C1 segment of cervical spinal cord (tissue), 14 donors: ENCODE data around the gene TWF2.

Source experiments
- DNase-seq, 14 donors: peaks; one replicate each; lab custom pipeline; 2025; lab: John Stamatoyannopoulos, UW

Gene TWF2

GRCh38 chr3:52204337-52205073, 34.5 kb downstream of the TWF2 start:
- DNase-seq = peak in 1 of 14 donors; percentile 33

DNA sequence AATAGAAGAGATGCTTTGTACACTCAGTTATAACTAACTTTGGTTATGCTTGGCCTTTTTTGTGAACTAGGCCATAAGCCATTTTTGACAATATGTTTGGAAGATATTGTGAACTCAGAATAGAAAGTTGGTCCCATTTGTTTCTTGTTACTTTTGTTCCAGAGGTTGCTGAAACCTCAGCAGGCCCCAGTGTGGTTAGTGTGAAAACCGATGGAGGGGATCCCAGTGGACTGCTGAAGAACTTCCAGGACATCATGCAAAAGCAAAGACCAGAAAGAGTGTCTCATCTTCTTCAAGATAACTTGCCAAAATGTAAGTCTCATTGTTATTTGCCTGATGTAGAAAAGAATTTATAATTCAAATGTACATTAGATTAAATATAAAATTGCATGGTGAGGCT, 35.3 kb downstream of the TWF2 start:
- DNase-seq = no peak

DNA sequence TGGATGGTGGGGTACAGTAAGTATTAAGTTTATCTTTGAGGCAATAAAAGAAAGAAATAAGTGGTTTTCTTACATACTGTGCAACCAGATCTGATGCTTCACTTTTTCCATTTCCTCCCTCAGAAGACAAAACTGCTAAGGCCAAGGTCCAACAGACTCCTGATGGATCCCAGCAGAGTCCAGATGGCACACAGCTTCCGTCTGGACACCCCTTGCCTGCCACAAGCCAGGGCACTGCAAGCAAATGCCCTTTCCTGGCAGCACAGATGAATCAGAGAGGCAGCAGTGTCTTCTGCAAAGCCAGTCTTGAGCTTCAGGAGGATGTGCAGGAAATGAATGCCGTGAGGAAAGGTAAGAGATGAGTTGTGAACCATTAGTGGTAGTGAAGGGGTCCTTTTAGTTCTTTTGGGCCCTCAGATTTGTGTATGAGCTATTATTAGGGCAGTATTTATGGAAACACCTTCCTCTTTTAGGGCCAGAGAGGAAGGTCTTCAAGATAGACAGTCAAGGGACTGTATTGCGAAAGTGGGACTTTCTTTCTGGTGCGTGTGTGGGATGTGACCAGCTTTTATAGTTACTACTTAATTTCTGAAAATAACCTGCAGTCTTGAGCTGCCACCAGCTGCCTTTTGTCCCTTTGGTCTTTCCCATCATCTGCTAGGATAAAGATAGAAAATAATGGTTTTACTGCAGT, 36.4 kb downstream of the TWF2 start:
- peak in 3 of 14 donors; percentile 23 to 96 (median 29) for DNase-seq

DNA sequence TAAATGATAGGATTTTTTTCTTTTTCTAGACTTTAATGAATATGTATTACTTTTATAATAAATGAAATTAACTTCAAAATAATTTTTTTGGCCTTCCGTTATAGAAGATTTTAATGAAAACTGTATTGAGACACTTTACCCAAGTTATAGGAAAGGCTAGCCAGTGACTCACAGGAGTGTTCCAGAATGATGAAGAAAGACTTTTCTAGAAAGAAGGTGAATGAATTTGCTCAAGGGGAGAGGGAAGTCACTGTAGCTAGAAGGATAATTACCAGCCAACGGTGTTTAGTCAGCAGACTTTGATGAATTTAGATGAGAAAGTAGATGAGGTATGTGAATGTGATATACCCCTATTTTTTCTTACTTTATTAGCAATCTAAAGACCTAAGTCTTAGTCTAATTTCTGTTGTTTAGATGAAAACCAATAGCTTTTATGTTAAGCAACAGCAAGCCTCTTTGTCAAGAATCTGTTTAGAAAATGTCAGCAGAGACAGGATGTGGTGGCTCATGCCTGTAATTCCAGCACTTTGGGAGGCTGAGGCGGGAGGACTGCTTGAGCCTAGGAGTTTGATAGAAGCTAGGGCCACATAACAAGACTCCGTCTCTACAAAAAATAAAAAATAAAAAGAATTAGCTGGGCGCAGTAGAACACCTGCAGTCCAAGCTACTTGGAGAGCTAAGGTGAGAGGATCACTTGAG, 37.8 kb downstream of the TWF2 start:
- DNase-seq = no peak

DNA sequence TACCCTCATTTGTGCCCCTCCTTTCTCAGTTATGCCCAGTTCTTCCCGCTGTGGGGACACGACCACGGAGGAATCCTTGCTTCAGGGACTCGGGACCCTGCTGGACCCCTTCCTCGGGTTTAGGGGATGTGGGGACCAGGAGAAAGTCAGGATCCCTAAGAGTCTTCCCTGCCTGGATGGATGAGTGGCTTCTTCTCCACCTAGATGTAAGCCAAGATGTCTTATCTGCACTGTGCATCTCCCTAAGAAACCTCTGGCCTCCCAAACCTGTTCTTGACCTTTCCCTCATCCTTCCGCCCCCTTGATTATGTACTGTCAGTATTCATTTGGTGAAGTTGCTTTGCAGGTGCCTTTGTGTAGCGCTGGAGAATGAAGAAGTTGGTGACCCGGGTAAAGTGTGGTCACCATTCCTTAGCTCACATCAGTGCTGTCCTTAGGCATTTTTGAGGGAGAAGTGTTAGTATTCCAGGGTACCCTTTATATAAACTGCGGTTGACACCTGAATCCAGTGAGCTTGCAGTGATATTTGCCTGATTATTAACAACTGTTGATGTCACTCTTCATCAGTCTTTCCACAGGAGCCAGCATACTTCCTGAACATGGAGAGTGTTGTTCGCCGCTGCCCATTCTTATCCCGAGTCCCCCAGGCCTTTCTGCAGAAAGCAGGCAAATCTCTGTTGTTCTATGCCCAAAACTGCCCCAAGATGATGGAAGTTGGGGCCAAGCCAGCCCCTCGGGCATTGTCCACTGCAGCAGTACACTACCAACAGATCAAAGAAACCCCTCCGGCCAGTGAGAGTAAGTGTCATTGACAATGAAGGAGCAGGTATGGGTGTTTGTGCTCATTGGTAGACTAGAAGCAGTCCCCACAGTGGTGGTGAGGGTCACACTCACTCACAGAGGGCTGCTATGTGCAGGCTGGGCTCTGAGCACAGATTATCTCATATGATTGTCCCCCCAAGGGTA, 40.0 kb downstream of the TWF2 start:
- DNase-seq = no peak

- peak in 13 of 14 donors; percentile 68 to 95 (median 85) for DNase-seq
These were observed 40.9 kb downstream of the TWF2 start, which contains the start of gene ALAS1 for GRCh38 chr3:52197842-52198625. TSS of gene ALAS1 (plus strand) at chr3:52198160. CDS start at chr3:52199242, 1,082 bp downstream.

DNA sequence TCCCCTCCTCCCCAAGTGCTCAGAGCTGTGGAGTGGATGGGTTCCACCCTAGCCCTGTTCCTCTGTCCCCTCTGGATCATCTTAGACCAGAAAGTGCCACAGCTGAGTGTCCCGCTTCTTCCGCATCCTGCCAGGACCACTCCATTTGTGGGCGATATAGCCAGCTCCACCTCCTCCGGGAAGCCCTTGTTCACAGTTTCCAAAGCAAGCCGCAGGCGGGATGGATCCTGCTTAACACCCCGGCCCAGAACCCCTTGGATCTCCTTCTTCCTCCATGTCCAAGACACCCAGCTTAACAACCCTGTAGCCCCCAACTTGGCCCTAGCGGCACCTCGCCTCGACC, 41.5 kb downstream of the TWF2 start:
- no peak for DNase-seq

DNA sequence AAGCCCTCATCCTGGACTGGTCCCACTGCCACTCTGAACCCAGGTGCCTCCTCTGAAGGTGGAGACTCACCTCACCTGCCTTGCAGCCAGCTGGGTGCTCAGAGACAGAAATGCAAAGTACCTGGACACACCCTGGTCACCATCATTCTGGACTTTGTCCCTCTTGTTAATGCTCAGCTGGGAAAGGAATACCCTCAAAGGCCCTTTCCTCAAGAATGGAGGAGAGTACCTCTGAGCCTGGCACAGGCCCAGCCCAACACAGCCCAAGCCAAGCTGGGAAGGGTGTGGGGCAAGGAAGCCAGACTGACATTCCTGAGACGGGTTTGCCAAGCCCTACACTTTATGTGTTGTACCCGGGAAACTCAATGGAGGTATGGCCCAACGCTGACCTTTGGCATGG, 42.0 kb downstream of the TWF2 start:
- no peak for DNase-seq

- DNase-seq = no peak
These were observed 43.1 kb downstream of the TWF2 start for GRCh38 chr3:52195823-52196331.

GRCh38 chr3:52195291-52195597, 43.7 kb downstream of the TWF2 start:
- DNase-seq = no peak

DNA sequence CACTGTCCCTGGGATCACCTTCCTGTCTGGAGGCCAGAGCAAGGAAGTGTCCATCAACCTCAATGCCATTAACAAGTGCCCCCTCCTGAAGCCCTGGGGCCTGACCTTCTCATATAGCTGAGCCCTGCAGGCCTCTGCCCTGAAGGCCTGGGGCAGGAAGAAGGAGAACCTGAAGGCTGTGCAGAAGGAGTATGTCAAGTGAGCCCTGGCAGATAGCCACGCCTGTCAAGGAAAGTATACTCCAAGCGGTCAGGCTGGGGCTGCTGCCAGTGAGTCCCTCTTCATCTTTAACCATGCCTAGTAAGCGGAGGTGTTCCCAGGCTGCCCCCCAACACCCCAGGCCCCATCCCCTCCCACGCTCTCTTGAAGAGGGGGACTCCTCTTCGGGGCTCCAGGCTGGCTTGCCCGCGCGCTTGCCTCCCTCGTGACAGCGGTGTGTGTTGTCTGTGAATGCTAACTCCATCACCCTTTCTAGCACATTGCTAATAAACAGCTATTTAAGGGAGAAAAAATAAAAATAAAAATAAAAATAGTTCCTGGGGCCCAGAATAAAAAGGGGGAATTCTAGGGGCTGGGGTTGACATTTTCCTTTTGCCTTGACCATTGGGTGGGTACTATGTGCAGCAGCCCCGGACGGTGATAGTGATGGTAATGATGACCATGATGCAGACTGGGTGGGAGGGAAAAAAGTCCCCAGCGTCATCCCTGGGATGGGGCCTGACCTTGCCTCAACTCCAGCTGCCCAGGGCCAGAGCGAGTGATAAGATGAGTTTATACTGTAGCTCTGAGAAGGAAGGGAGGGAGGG, 44.3 kb downstream of the TWF2 start:
- DNase-seq = no peak

- DNase-seq = peak in 8 of 14 donors; percentile 23 to 87 (median 30)
These were observed 45.9 kb downstream of the TWF2 start for GRCh38 chr3:52193065-52193464.

- DNase-seq = no peak
These were observed 47.3 kb downstream of the TWF2 start for GRCh38 chr3:52191663-52192062.

- peak in 9 of 14 donors; percentile 20 to 84 (median 56) for DNase-seq
These were observed 48.5 kb downstream of the TWF2 start for GRCh38 chr3:52190294-52191074.

DNA sequence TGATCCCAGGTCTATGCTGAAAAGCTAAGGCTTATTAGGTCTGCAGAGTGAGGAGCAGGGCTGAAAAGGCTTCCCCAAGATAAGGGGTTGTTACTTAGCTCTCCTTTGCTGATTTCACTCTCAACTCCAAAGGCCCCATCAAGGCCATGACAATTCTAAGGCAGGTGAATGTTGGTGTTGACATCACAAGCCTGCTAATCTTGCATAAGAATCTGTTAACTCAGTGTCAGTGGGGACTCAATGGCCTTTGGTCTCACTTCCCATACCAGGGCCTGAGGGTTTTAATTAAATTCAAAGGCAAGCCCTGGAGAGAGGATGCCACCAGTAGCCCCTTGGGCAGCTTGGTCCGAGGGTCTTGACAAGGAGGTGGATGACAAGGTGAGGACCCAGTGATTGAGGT, 50.4 kb downstream of the TWF2 start:
- DNase-seq = no peak

DNA sequence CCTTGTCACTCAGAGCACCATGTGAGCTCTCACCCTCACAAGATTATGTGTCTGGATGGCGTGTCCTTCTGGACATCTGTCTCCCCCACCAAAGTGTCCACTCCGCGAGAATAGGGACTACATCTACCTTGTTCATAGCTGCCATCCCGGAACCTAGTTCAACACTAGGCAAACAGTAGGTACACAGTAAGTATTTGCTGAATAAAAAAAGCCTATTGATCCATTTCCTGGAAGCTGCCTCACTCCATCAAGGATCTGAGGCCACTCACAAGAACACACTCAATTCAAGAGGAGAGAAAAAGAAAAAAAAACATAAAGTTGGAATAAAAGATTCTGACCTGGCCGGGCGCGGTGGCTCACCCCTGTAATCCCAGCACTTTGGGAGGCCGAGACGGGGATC, 52.2 kb downstream of the TWF2 start:
- no peak for DNase-seq

DNA sequence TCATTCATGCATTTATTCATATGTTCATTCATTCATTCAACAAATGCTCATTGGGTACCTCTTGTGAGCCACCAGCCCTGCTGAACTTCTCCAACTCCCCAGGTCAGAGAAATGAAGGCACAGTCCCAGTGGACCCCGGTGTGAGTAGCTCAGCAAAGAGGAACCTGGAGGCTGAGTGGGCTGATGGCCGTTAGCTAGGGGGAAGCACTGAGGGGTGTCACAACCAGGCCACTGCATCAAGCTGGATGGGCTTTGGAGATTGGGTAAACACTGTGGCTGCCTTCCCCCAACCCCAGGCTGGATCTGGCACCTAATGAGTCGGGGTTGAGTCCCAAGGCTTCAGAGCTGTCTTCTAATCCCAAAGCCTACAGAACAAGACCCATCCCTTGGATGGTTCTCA, 53.1 kb downstream of the TWF2 start:
- DNase-seq = no peak

DNA sequence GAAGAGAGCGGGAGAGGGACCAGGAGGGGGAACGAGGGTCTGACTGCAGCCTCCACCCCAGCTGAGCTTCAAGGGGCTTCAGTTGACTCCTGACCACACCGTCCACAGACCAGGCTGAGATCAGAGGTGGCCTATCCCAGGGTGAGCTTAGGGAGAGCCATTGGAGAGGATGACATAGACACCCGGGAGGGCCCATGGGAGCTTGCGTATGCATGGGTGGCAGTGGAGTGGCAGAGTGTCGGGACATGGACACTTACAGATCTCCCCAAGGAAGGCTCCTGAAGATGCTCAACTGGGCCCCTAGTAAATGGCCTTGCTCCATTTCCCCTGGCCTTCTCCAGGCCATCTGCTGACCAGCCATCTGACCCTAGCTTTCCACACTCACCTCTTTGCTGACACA, 53.6 kb downstream of the TWF2 start:
- DNase-seq = no peak

DNA sequence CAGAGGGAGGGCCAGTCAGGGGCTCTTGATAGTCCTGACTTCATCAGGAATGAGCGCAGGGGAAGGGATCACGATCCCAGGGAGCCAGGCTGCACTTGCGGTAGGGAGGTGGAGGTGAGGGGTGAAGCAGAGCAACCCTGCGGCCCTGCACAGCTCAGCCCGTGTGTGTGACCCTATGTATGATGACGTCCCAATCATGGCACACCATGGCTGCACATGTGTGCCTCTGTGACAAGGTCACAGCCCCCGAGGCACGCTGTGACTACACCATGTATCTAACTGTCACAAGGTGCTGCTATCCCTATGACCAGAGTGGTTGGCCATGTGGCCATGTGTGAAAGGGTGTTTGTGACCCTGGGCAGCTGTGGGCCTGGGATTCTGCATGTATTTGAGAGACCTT, 54.3 kb downstream of the TWF2 start:
- no peak for DNase-seq
